B cell (primary cell): Measurements from ENCODE around the gene SIAH2. TPM values are rescaled to one million over a fixed set of nuclear protein-coding genes. Genes with fewer than 3 reads are reported as not detected.

Source experiments
- ATAC-seq: fragments of 200-7000 bp; cut with Tn5 transposase; one replicate; pipeline ENCODE4 v1.10.0; 2021; ENCODE audit warnings: low read depth, mild to moderate bottlenecking, moderate number of reproducible peaks, moderate library complexity
- CTCF ChIA-PET: fragments of 350-600 bp; sonication (Branson Sonifier 250); formaldehyde crosslinking; loops from one replicate; lab custom pipeline; 2021; ENCODE audit warnings: antibody characterized with exemption, inconsistent platforms; lab: Charles Lee
- POLR2A ChIA-PET: fragments of 350-600 bp; sonication (Branson Sonifier 250); formaldehyde crosslinking; loops from one replicate; lab custom pipeline; 2021; ENCODE audit warnings: antibody characterized with exemption; lab: Charles Lee
- DNase-seq: peaks from one replicate; pipeline ENCODE4 v3.0.0; 2013
- H2AFZ ChIP-seq: 2 replicates; pipeline ENCODE4 v1.6.1; 2012; ENCODE audit warnings: mild to moderate bottlenecking, low read depth, low read length; ENCODE audit not compliant: insufficient read depth, poor library complexity, severe bottlenecking
- H3K27ac ChIP-seq, 2 donors: 1 replicate in 1 of 2; 2 replicates in 1 of 2; pipeline ENCODE4 v1.5.1; 2012 to 2013; ENCODE audit warnings: low read length in 2 of 2, mild to moderate bottlenecking in 2 of 2, moderate library complexity in 1 of 2
- H3K27me3 ChIP-seq, 4 experiments: fragments of 200-600 bp in 1 of 4; sonication (generic) in 1 of 4; replicated peaks in 1 of 4; 1 replicate in 2 of 4; 2 replicates in 2 of 4; pipeline versions ENCODE4 v1.6.1 to v1.7.0; 2013 to 2016; ENCODE audit warnings: low read length in 3 of 4, mild to moderate bottlenecking in 2 of 4, mixed read lengths in 1 of 4, moderate library complexity in 1 of 4; ENCODE audit not compliant: insufficient read depth in 4 of 4, control insufficient read depth in 3 of 4; ENCODE audit errors: control extremely low read depth in 1 of 4
- H3K36me3 ChIP-seq, 2 experiments: replicated peaks in 1 of 2; 1 replicate in 1 of 2; 2 replicates in 1 of 2; pipeline versions ENCODE4 v1.6.1 to v1.7.1; 2013; ENCODE audit warnings: low read length in 1 of 2; ENCODE audit not compliant: insufficient read depth in 2 of 2, control insufficient read depth in 1 of 2; ENCODE audit errors: control extremely low read depth in 1 of 2, extremely low read depth in 1 of 2
- H3K4me1 ChIP-seq, 2 donors: fragments of 200-600 bp in 1 of 2; sonication (generic) in 1 of 2; 1 replicate in 1 of 2; 2 replicates in 1 of 2; pipeline versions ENCODE4 v1.5.1 to v1.6.1; 2013 to 2017; ENCODE audit warnings: low read length in 2 of 2; ENCODE audit not compliant: control insufficient read depth in 2 of 2, insufficient read depth in 2 of 2
- H3K4me2 ChIP-seq: replicated peaks from 2 replicates; pipeline ENCODE3; 2012; ENCODE audit warnings: mild to moderate bottlenecking, low read depth, low read length; ENCODE audit not compliant: poor library complexity, severe bottlenecking
- H3K4me3 ChIP-seq, 5 experiments: fragments of 200-600 bp in 1 of 5; sonication (generic) in 1 of 5; 1 replicate in 3 of 5; 2 replicates in 2 of 5; pipeline versions ENCODE4 v1.5.1 to v1.7.0; 2011 to 2016; ENCODE audit warnings: low read length in 4 of 5, mild to moderate bottlenecking in 4 of 5, low read depth in 2 of 5, control low read depth in 1 of 5, moderate library complexity in 1 of 5; ENCODE audit not compliant: insufficient read depth in 1 of 5; ENCODE audit errors: control extremely low read depth in 1 of 5, extremely low read depth in 1 of 5
- H3K79me2 ChIP-seq: fragments of 200-600 bp; sonication (generic); one replicate; pipeline ENCODE4 v1.6.0; 2016; ENCODE audit warnings: low read length; ENCODE audit not compliant: control insufficient read depth, insufficient read depth
- H3K9ac ChIP-seq: fragments of 200-600 bp; sonication (generic); 2 replicates; pipeline ENCODE4 v1.6.1; 2017; ENCODE audit warnings: mild to moderate bottlenecking, low read length, moderate library complexity
- H3K9me3 ChIP-seq, 3 donors: one replicate each; pipeline versions ENCODE4 v1.6.1 to v1.7.1; 2013; ENCODE audit warnings: low read length in 2 of 3; ENCODE audit not compliant: control insufficient read depth in 2 of 3, insufficient read depth in 1 of 3; ENCODE audit errors: control extremely low read depth in 1 of 3
- H4K20me1 ChIP-seq: 2 replicates; pipeline ENCODE4 v1.6.0; 2012; ENCODE audit warnings: mild to moderate bottlenecking, low read length; ENCODE audit not compliant: insufficient read depth, control insufficient read depth, poor library complexity, severe bottlenecking
- H3K27ac Mint-ChIP-seq: one replicate; pipeline ENCODE4 v1.8.0; 2021; ENCODE audit warnings: mixed read lengths
- H3K27me3 Mint-ChIP-seq: one replicate; pipeline ENCODE4 v1.8.0; 2021; ENCODE audit warnings: mixed read lengths
- H3K4me1 Mint-ChIP-seq: one replicate; pipeline ENCODE4 v1.8.0; 2021; ENCODE audit warnings: mixed read lengths
- H3K4me3 Mint-ChIP-seq: one replicate; pipeline ENCODE4 v1.8.0; 2021; ENCODE audit warnings: mixed read lengths
- H3K9me3 Mint-ChIP-seq: one replicate; pipeline ENCODE4 v1.8.0; 2022; ENCODE audit warnings: mixed read lengths; ENCODE audit not compliant: insufficient read depth
- EZH2 ChIP-seq: IDR thresholded peaks from 2 replicates; pipeline ENCODE4 v1.6.1; 2012; ENCODE audit warnings: borderline replicate concordance, low read depth, mild to moderate bottlenecking, moderate library complexity, low read length; ENCODE audit not compliant: insufficient read depth, poor library complexity, severe bottlenecking
- WGBS: methylation state at CpG from one replicate; pipeline ENCODE4 v1.1.5; 2013; ENCODE audit warnings: missing lambda C conversion rate; ENCODE audit not compliant: insufficient coverage; 5-methylcytosine and 5-hydroxymethylcytosine counted together
- intact Hi-C: fragments of 100-400 bp; cut with micrococcal nuclease; formaldehyde crosslinking; loops from one replicate; pipeline ENCODE4 v1.10.0; 2022
- polyA minus RNA-seq: library from RNA; depleted of rRNA, polyadenylated mRNA; stranded (reverse); fragments of >200 nt; gene quantifications from 2 replicates; pipeline ENCODE4 v1.2.3, GENCODE V29; 2012
- polyA plus RNA-seq: library from polyadenylated mRNA; depleted of rRNA; stranded (reverse); fragments of >200 nt; gene quantifications from 2 replicates; pipeline ENCODE4 v1.2.3, GENCODE V29; 2012
- total RNA-seq, 2 donors: library from RNA; stranded (reverse); fragments of 120-200 nt in 1 of 2; gene quantifications; 1 replicate in 1 of 2; 2 replicates in 1 of 2; pipeline versions ENCODE4 v1.2.3 to v1.2.4, GENCODE V29; 2013 to 2022
- TF ChIP-seq, protein P1 (sequence below): fragments of 200-600 bp; IDR thresholded peaks from one replicate; pipeline ENCODE4 v1.8.0; 2022; ENCODE audit warnings: antibody characterized with exemption, mild to moderate bottlenecking

SIAH2 gene
- total RNA-seq: 22.3 and 22.5 TPM in 2 replicates
- 37.9 TPM for total RNA-seq (2013)
- polyA plus RNA-seq: 71.8 and 83.4 TPM in 2 replicates
- polyA minus RNA-seq: 69.0 and 138 TPM in 2 replicates

- DNase-seq (peak; percentile 95), ATAC-seq (peak; percentile 74)
- 1% methylated on average over 69 of the region's 70 CpGs for WGBS
- H3K4me1 ChIP-seq: peaks cover 51 to 56% of the 10 kb centered on the region in 2 donors
- ChIA-PET CTCF (interaction anchor here (0.7 to 4.5 kb wide), 11 partner anchors 10 to 219 kb away, joined by 3 to 32 read pairs (median 5); partner anchors contain the start of gene ERICH6), POLR2A (interaction anchor here (0.6 to 2.5 kb wide), 7 partner anchors 59 to 623 kb away, joined by 3 to 15 read pairs (median 4); partner anchors contain the start of genes EIF2A, ERICH6, SELENOT and SERP1)
- peak within 1 kb of the TSS; percentile 99 for H3K27ac Mint-ChIP-seq
- TF ChIP-seq, protein P1, sequence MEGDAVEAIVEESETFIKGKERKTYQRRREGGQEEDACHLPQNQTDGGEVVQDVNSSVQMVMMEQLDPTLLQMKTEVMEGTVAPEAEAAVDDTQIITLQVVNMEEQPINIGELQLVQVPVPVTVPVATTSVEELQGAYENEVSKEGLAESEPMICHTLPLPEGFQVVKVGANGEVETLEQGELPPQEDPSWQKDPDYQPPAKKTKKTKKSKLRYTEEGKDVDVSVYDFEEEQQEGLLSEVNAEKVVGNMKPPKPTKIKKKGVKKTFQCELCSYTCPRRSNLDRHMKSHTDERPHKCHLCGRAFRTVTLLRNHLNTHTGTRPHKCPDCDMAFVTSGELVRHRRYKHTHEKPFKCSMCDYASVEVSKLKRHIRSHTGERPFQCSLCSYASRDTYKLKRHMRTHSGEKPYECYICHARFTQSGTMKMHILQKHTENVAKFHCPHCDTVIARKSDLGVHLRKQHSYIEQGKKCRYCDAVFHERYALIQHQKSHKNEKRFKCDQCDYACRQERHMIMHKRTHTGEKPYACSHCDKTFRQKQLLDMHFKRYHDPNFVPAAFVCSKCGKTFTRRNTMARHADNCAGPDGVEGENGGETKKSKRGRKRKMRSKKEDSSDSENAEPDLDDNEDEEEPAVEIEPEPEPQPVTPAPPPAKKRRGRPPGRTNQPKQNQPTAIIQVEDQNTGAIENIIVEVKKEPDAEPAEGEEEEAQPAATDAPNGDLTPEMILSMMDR: no peak
- no peak for TF ChIP-seq EZH2
- intact Hi-C loops: loop anchor here (1.0 to 10.0 kb wide), 12 partner anchors 24 to 1439 kb away; partner anchors contain the start of genes EIF2A, MED12L, P2RY12 and PFN2
- H3K27me3 Mint-ChIP-seq: peaks cover 4% of the 10 kb centered on the region
- peak within 1 kb of the TSS; percentile 91 for H2AFZ ChIP-seq
- no peaks in the 10 kb centered on the region for H3K9me3 Mint-ChIP-seq
- peaks cover 39% of the 10 kb centered on the region for H3K79me2 ChIP-seq
- H3K9me3 ChIP-seq: no peaks in the 10 kb centered on the region
- H3K36me3 ChIP-seq: peaks cover 0 to 5% of the 10 kb centered on the region in 2 experiments
- H4K20me1 ChIP-seq: peaks cover 25% of the 10 kb centered on the region
- H3K27ac ChIP-seq: peak within 1 kb of the TSS; percentile 95 to 96
- H3K27me3 ChIP-seq: peaks cover 0 to 2% (median 0%) of the 10 kb centered on the region in 4 experiments
- H3K4me2 ChIP-seq: peak within 1 kb of the TSS; percentile 92
- H3K4me3 ChIP-seq: peak within 1 kb of the TSS; percentile 74 to 91 (median 86)
- peaks cover 63% of the 10 kb centered on the region for H3K4me1 Mint-ChIP-seq
- H3K9ac ChIP-seq: peak within 1 kb of the TSS; percentile 95
- H3K4me3 Mint-ChIP-seq: peak within 1 kb of the TSS; percentile 99
Observed at GRCh38 chr3:150763122-150763840, at the start of gene SIAH2. TSS of gene SIAH2 (minus strand) at chr3:150763169. CDS start at chr3:150762849, 320 bp downstream.

DNA sequence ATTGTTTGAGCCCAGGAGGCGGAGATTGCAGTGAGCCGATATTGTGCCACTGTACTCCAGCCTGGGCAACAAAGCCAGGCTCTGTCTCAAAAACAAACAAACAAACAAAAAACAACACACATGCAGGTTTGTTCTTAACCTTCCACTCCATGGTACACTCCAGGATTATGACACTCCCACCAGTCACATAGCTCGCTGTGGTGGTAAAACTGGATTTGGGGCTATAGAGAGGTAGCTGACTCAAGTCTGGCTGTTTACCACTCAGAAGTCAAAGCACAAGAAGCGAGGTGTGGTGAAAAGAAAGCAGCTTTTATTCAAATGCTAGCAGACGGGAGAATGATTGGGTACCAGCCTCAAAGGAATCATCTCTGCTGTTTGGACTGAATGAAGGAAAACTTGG, 49.0 kb upstream of the SIAH2 start:
- 95% methylated on average over 5 of the region's 5 CpGs for WGBS
- Histone ChIP-seq H3K79me2 (no peaks in the 10 kb centered on the region), H3K4me2 (no peak overlapping the region), H2AFZ (no peak overlapping the region), H3K9me3 (no peaks in the 10 kb centered on the region), H3K4me1 (no peaks in the 10 kb centered on the region), H3K9ac (no peak overlapping the region), H3K4me3 (no peak overlapping the region), H4K20me1 (no peaks in the 10 kb centered on the region), H3K36me3 (no peaks in the 10 kb centered on the region), H3K27ac (no peak overlapping the region), H3K27me3 (peaks cover 0 to 5% (median 1%) of the 10 kb centered on the region in 4 experiments)
- no peak overlapping the region for H3K4me3 Mint-ChIP-seq
- DNase-seq: no peak
- H3K4me1 Mint-ChIP-seq: no peaks in the 10 kb centered on the region
- TF ChIP-seq, protein P1: no peak
- no peak for TF ChIP-seq EZH2
- no peak overlapping the region for H3K27ac Mint-ChIP-seq
- ChIA-PET POLR2A (no interaction called here), CTCF (interaction anchor here (1.1 to 1.6 kb wide), 2 partner anchors 24 to 91 kb away, joined by 4 to 11 read pairs; no protein-coding TSS in a partner anchor)
- peaks cover 9% of the 10 kb centered on the region for H3K27me3 Mint-ChIP-seq
- H3K9me3 Mint-ChIP-seq: no peaks in the 10 kb centered on the region
- intact Hi-C loops: no loop called here
- ATAC-seq: no peak
